Brain pericyte (primary cell): ENCODE measurements around the gene AK5.
A peak's percentile ranks its signal among the peaks of the same experiment; 100 is the strongest.
"Not testable (repeated sequence)": the region's sequence is repeated elsewhere in the genome, so short reads cannot be mapped to it uniquely, and the experiment has no call there.

Experiments used
- DNase-seq: peaks from one replicate; pipeline ENCODE4 v3.0.0-alpha.2; 2012; ENCODE audit warnings: low read depth, low spot score

AK5 gene

DNA sequence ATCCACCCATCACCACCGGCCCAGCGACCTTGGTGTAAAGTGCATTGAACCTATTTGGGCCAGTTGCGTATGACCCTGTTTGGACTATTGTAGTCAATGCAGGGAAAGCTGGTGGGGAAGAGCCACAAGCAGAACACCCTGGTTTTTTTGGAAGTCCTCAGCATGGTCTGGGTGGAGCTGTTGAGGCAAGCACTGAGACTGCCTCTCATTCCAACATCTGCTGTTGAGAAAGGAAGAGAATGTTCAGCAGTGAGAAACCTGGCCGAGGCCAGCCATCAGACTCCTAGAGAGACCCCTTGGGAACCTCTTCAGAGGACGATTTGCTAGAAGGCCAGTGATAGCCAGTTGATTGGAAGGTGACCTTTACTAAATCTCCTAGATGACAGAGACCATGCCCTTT lies 217.6 kb downstream of the AK5 start:
- DNase-seq = no peak

DNA sequence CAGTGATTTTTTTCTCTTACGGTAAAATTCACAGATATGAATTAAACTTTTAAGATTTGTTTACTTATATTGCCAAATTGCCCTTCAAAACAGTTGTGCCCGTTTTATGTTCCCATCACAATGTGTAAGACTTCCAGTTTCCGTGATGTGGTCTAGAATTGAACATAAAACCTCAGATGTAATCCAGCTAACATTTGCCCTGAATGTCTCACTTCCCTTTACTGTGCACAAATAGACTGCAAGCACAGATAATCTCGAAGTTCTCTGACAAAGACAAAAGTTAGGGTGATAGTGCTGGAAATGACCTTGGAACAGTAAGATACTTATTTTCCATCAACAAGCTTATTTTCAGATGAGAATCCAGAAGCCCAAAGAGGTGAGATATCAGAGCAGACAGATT lies 223.2 kb downstream of the AK5 start:
- no peak for DNase-seq

DNA sequence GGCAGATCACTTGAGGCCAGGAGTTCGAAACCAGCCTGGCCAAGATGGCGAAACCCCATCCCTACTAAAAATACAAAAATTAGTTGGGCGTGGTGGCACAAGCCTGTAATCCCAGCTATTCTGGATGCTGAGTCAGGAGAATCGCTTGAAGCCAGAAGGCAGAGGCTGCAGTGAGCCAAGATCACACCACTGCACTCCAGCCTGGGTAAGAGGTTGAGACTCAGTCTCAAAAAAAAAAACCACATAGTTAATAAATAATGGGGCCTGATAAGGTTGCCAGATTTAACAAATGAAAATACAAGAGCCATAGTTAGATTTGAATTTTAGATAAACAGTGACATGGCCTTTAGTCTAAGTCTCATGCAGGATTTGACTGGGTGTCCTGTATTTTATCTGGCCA lies 225.0 kb downstream of the AK5 start:
- no peak for DNase-seq

DNA sequence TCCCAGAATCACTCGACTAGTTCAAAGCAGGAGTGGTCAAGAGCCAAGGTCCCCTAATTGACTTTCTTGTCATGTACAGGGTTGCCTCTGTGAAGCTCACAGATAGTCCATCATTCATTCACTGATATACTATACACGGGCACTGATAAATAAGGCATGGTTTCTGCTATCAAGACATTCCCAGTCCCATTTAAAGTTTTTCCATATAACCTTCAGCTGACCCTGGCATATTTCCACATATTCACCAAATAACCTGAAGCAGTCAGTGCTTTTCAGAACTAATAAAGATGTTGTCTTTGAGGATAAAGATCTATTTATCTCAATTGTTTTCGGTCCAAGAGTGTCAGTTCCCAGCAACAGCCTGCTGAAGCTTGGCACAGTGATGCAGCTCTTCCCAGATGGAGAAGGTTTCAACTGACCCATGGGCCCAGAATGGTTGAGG lies 227.3 kb downstream of the AK5 start:
- no peak for DNase-seq

DNA sequence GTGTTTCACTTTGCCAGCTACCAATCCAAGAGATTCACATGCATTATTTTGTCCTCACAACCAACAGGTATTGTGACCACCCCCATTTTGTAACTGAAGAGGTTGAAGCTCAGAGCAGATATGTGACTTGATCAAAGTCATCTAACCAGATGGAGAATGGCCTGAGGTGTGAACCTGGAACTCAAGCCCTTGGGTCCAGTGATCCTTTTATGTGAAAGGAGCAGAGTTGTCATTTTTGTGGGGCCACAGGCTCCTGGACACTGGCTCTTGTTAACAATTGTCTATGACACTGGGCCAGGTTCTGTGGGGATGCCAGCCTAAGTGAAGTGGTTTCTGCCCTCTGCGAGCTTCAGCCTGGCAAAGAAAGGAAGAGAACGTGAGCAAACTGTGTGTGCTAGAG lies 228.1 kb downstream of the AK5 start:
- no peak for DNase-seq

DNA sequence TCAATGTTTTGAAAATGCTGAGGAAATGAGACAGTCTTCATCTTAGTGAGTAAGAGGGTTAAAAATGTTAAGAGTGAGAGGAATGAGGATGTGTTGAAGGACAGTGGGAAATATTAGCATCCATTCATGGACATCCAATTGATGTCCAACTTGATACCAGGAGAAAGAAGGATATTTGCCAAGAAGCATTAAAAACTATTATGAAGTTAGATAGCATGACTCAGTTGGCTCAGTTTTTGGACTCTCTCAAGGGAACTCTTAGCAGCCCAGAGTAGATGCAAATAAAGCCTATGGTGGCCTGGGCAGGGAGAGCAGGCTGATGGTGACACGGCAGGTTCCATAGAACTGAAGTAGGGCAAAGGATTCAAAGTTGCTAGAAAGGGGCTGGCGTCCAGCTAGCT lies 229.6 kb downstream of the AK5 start:
- DNase-seq = no peak

DNA sequence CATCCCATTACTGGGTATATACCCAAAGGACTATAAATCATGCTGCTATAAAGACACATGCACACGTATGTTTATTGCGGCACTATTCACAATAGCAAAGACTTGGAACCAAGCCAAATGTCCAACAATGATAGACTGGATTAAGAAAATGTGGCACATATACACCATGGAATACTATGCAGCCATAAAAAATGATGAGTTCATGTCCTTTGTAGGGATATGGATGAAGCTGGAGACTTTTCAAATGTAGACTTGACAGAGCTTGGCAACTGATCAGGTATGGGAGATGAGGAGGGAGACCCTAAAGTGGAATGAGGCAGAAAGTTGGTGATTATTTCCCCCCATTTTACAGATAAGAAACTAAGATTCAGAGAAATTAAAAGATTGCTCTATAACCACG lies 230.8 kb downstream of the AK5 start:
- DNase-seq = not testable (repeated sequence)

DNA sequence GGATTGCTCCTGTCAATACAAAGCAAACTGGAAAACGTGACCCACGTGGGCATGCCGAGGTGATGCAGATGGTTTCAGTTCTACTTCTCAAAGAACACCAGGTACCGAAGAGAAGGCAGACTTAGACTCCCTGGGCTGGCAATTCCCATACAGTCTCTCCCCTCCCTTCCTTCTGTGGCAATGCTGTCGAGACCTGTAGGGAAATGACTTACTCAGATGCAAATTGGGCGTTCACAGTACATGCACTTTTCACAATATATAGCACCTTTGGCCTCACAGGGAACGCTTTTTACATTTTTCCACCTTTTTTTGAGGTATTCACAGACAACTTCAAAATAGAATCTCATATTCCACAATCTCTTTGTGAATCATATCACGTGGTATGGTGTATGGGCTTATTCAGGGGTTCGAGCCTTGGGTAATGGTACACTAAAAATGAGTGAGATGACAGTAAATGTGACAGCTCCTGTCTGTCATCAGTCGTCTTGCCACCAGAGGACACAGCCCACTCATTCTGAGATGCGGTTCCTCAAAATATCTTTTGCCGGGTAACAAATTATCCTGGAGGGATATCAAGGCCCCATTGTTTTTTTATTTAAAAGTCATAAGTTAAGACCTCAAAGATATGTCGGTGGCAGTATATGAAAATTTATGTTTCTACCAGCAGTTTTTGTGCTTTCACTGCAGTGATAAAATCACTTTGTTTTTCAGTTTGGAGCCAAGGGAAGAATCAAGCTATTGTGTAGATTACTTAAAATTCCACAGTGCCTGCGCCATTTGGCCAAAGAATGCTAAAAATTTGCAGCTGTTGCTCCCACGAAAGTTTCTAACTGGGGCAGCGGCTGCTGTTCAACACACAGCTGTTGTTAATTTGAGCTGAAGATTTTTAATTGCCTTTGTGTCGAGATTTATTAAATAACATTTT lies 232.3 kb downstream of the AK5 start:
- DNase-seq = no peak

DNA sequence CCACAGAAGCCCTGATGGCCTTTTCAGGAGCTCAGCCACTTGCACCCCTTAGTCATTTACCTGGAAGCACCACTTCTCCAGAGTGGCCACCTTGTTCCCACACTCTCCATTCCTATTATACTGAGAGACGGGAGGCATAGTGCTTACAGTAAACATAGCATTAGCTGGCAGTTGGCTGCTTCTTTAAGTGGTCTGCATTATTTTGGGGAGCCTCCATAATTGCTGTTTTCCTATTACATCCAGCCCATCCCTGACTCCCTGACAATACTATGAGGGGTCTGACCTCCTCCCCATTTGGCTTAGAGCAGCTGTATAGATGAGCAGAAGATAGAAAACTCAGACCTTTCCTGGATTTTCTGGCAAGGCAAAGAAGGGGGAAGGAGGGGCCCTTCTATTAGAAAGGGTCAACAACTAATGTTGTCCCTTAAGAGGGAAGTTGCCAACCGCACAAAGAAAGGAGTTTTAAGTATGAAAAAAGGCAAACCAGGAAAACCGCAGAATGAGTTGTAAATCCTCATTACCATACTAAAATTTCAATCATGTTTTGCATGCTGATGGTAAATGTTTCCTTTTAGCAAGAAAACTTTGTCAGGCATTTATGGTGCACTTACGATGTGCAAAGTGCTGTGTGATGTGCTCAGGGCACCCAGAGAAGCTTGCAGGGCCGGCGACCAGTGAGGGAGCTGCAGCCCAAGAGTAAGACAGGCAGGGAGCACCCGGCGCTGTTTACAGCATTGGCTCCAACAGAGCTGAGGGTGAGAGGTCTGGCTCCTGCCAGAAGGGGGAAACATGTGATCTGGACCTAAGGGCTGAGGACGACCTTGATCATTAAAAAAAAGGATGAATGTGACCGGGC lies 233.3 kb downstream of the AK5 start:
- DNase-seq = no peak

DNA sequence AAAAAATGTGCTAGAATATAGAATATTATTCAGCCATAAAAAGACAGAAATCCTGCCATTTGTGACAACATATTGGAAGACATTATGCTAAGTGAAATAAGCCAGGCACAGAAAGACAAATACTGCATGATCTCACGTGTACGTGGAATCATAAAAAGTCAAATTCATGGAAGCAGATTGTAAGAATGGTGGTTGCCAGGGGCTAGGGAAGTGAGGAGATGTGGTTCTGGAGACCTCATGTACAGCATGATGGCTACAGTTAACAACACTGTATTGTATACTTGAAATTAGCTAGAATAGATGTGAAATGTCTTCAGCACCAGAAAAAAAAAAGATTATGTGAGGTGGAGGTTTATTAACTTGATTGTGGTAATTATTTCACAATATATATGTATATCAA lies 234.3 kb downstream of the AK5 start:
- DNase-seq = no peak

DNA sequence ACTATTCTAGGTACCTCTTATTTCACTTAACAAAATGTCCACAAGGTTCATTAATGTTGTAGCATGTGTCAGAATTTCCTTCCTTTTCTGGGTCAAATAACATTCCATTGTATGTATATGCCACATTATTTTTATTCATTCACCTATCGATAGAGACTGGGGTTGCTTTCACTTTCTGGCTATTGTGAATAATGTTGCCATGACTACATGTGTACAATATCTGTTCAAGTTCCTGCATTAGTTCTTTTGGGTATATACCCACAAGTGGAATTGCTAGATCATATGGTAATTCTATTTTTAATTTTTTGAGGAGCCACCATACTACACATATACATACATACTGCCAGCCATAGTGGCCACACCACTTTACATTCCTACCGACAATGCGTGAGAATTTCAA lies 242.2 kb downstream of the AK5 start:
- no peak for DNase-seq

DNA sequence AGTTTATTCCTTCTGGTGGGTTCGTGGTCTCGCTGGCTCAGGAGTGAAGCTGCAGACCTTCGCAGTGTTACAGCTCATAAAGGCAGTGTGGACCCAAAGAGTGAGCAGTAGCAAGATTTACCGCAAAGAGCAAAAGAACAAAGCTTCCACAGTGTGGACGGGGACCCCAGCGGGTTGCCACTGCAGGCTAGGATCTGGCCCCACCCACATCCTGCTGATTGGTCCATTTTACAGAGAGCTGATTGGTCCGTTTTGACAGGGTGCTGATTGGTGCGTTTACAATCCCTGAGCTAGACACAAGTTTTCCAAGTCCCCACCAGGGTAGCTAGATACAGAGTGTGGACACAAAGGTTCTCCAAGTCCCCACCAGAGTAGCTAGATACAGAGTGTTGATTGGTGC lies 249.3 kb downstream of the AK5 start:
- not testable (repeated sequence) for DNase-seq

DNA sequence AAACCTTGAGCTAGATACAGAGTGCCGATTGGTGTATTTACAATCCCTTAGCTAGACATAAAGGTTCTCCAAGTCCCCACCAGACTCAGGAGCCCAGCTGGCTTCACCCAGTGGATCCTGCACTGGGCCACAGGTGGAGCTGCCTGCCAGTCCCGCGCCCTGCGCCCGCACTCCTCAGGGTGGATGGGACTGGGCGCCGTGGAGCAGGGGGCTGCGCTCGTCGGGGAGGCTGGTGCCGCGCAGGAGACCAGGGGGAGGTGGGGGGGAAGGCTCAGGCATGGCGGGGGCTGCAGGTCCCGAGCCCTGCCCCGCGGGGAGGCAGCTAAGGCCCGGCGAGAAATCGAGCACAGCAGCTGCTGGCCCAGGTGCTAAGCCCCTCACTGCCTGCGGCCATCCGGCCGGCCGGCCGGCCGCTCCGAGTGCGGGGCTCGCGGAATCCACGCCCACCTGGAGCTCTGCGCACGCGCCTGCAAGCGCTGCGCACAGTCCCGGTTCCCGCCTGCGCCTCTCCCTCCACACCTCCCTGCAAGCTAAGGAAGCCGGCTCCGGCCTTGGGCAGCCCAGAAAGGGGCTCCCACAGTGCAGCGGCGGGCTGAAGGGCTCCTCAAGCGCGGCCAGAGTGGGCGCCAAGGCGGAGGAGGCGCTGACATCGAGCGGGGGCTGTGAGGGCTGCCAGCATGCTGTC lies 249.9 kb downstream of the AK5 start:
- not testable (repeated sequence) for DNase-seq

DNA sequence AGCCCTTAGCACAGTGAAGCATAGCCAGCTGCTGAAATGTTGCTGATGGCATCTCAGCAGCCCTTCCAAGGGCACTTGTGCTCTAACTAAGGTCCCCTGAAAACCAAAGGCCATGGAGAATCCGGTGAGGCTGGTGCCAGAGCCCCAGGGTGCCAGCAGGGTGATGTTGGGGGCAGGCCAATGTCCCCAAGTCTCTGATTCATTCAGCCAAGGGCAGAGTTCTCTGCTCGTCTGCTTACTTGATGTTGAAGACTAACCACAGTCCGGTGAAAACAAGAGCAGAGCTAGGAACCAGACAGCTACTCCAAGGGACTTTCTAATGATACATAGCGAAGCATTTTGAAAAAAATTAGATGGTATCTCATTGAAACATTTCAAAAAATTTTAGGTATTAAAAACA lies 250.8 kb downstream of the AK5 start:
- no peak for DNase-seq

DNA sequence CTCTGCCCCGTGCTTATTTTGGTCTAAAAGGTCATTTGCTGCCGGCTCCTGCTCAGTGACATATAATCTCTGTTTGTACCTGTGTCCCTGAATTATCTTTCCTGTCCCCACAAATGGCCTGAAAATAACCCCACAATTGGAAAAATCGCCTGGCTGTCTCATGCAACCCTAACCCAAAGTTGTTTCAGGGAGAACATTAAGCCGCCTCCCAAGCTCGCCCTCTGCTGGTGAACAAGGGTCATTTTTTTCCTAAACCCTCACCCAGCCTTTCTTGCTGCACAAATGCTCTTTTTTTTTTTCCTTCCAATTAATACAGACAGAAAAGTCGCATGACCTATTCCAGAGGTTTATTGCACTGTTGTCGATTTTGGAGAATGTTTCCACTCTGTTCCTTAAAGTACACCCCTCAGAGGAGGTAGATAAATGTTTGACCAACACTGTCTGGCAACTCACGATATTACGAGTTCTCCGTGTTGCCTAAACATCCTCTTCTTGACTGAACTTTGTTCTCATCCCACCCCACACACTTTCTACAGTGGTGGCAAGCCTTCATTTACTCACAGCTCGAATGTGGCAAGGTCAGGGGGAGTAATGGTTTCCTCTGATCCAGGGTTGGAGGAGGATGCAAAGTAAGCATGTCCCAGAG lies 252.0 kb downstream of the AK5 start:
- DNase-seq = no peak

DNA sequence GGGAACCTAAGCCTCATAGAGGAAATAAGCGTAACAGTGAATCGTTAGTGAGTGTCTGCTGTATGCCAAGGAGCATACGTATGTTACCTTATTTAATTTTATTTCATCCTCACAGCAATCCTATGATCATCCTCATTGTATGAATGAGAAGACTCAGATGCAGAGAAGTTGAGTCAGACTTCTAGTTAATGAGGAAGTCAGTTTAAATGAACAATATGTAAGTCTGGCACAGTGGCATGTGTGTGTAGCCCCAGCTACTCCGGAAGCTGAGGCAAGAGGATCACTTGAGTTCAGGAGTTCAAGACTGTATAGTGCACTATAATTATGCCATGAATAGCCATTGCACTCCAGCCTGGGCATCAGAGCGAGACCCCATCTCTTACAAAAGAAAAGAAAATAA lies 252.6 kb downstream of the AK5 start:
- DNase-seq = no peak

DNA sequence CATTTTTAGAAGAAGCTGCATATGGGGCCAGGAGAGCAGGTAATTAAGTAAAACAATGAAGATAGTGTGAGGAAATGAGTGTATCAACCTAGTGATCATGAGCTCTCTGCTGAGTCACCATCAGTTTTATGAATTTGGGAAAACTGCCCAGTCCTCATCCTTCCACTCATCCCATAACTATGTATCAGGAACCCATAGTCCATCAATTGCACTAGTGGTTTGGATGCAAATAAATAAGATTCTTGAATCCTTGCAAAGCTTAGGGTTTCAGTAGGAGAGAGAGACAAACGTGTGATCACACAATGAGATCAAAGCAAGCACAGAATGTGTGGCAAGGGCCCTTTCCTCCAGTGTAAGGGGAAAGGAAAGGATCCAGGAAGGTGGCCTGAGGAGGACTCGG lies 255.0 kb downstream of the AK5 start:
- DNase-seq = no peak

DNA sequence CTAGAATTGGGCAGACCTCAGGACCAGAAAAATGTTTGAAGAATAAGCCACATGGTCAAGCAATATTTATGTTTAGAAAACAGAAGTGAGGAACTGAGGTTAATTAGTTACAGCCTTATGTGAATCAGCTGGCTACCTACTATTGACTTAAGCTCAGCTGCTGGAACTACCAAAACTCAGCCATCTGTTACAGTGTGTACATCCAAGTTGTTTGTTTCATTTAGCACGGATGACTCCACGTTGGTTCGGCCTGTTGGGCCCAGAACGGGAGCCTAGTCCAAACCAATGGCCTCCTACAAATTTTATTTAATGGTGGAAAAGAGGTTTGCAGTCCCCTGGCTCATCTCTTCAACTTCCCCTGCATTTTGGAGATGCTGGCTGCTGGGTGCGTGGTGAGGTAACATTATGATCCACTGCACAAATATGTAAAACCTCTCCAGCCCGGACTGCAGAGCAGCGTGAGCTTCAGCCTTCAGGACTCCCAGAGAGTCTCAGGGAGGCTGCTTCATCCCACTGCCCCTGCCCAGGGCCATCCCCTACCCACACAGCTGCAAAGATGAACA lies 257.2 kb downstream of the AK5 start:
- DNase-seq = peak; percentile 47

DNA sequence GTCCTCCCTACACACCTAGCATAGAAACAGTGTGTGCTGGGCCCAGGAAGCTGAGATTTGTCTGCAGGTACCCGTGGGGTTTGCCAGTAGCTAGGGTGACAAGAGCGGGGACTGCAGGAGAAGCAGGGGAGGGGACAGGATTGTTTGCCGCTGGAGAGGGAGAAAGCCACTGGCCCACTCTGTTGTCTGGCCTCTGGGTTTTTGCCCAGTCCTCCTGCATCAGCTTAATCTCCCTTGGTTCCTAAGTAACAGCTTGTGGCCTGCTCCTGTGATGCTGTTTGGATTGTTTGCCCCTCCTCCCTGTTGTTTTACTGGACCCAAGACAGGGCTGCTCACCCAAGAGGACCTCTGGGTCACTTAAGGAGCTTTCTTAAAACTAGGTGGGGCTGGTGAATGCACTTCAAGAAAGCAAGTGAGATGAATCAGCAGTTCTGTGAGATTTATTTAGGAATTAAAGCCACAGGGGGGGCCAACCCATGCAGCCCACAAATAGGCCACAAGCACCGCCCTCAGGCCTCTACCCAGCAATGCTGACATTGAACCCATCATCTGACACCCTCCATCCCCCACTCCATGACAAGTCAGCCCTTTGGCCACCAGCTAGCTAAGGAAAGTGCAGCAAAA lies 257.8 kb downstream of the AK5 start:
- peak; percentile 57 for DNase-seq

DNA sequence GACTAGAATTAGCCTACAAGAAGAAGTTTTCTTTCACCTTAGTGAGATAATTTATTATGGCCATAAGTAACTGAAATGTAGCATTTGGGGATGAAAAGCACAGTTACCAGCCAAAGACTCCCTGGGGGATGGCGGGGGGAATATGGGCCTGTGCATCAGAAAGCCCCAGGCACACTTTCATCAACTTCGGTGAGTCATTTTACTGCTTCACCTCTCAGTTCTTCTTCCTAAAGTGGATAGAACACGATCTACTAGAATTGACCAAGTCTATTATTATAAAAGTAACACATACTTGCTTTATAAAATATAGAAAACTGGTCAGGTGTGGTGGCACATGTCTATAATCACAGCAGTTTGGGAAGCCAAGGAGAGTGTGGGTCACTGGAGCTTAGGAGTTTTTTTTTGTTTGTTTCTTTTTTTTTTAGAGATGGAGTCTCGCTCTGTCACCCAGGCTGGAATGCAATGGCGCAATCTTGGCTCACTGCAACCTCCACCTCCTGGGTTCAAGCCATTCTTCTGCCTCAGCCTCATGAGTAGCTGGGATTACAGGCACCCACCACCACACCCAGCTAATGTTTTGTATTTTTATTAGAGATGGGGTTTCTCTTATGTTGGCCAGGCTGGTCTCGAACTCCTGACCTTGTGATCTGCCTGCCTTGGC lies 258.8 kb downstream of the AK5 start:
- peak; percentile 46 for DNase-seq
